GM19099 (cell line): ENCODE measurements around the gene NEK6.

Source experiments
- POLR2A ChIP-seq: IDR thresholded peaks from 3 replicates; pipeline ENCODE4 v1.6.1; 2011; ENCODE audit warnings: low read depth; ENCODE audit not compliant: insufficient read length; ENCODE audit errors: extremely low read depth

The NEK6 gene

GRCh38 chr9:124349675-124350493, 92.1 kb downstream of the NEK6 start:
- TF ChIP-seq POLR2A = no peak

- TF ChIP-seq POLR2A = peak; percentile 6
Measured at GRCh38 chr9:124350494-124351263, 92.9 kb downstream of the NEK6 start.

- TF ChIP-seq POLR2A = no peak
Measured at GRCh38 chr9:124351672-124352468, 94.1 kb downstream of the NEK6 start.

DNA sequence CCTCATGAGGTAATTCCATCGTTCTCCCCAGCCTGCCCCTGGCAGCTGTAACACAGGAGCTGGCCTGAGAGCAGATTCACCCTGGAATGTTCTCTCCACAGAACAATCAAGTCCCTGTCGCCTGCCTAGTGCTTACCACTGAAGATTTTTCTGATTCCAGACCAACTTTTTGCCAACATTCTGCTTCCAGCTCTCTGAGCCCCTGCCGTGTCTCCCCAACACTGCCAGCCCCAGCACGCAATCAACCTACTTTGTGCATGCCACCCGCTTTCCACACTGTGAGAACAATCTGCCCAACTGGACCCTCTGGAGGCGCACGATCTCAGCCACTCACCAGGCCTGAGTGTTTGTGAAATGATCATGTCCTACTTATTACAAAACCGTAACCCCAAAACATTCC, 94.9 kb downstream of the NEK6 start:
- TF ChIP-seq POLR2A = no peak

GRCh38 chr9:124353166-124353768, 95.5 kb downstream of the NEK6 start:
- TF ChIP-seq POLR2A = no peak

DNA sequence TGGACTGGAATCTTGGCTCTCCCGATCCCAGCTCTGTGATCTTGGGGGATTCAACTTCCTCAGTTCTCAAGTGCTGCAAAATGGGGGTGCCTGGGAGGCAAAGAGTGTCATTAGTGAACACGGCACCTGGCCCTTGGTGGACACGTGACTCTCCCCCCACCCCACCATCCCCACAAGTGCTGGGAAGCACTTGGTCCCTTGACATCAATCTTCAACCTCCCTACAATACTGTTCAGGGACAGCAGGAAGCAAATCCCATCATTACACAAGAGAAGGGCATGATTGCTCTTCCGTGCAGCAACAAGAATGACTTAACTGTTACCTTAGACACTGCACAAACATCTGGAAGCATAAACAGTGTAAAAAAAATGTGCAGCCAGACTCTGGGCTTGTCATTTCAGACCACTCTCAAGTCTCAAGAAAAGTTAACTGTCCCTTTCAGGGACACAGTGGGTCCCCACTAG, 96.1 kb downstream of the NEK6 start:
- TF ChIP-seq POLR2A = no peak

- no peak for TF ChIP-seq POLR2A
Measured at GRCh38 chr9:124354346-124355038, 96.7 kb downstream of the NEK6 start.

- TF ChIP-seq POLR2A = no peak
Measured at GRCh38 chr9:124355039-124355940, 97.5 kb downstream of the NEK6 start.

DNA sequence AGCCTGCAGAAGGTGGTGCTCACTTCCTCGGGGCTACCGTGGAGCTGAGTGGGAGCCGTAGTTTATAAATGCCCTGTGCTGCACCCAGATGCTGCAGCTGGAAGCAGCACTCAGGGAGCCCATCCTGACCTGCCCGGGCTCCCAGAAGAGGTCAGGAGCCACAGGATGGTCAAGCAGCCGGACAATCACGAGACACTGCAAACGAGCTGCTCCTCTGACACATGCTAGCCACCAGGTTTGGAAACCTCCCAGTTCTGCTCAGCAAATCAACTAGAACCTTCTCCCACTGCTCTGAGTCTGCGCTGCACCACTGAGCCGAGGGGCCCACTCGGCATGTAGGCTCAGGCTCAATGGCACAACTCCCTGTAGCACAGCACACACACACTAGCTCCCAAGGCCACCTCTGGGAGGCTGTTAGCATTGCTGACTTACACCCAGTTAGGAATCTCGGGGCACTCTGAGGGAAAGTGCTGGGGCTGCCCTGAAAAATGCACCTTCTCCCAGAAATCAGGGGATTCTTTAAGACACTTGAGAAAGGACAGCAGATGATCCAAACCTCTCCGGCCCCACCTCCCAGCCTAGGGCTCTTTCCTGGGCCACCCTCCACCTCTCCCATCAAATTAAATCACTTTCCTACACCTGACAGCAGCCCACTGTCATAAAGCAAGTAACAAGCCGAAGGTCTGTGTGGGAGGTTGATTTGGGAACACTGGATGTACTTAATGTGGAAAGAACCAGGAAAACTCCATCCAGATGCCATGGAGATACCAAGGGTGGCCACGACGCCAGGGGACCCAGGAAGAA, 98.4 kb downstream of the NEK6 start:
- TF ChIP-seq POLR2A = no peak

DNA sequence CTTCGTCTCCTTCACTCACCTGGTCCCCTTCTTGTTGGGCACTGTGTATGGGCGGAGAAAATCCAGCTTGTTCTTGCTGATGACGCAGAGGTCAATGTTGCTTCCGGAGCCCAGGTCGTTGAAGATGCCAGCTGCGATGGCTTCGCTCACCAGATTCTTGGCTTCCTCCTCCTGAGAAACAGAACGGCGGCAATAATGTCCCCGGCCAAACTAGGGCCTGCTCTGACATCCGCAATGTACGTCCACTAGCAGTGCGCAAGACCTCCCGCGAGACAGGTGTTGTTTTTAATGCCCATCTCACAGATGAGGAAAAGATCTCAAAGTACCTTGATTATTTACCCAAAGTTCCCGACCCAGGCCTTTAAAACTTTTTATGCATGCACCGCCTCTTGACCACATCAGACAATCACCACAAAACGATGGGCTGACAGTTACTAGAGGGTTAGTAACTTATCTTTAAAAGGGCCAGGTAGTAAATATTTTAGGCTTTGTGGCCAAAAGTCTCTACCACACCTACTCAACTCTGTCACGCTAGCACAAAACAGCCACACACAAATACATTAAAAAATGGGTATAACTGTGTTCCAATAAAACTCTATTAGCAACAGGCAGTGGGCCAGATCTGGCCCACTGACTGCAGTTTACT, 99.1 kb downstream of the NEK6 start:
- TF ChIP-seq POLR2A = no peak

DNA sequence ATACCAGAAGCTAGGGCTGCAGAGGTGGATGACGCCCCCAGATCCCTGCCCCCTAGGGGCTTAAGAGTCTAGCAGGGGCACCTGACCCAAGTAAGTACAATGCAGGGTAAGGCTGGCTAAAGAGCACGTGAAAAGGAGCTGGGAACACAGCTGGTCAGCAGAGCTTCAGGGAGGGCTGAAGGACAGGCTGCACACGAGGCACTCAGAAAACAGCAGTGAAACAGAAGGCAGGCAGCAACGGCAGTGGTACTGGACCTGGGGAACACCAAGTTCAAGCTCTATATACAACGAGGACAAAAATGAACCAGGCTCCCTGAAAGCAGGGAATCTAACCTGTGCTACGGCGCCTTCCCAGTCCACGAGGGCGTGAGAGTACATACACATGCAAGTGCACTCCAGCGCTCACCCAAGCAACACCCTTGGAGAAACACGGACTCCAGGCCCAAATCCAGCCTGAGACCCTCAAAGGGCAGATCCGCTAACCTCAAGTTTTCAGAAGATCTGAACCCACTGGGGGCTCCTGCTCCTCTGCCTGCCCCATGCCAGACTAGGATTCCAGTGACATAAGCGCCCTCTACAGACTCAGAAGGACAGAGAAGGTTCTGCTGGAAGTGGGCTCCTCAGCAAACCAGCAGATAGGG, 100.1 kb downstream of the NEK6 start:
- no peak for TF ChIP-seq POLR2A
